Coronary artery (tissue), 2 donors: ENCODE measurements around the gene CFAP92.

Experiments used
- DNase-seq: peaks from one replicate; pipeline ENCODE4 v3.0.0-alpha.2; 2017; ENCODE audit warnings: low spot score
- H3K27ac ChIP-seq, 2 donors: fragments of 200-600 bp; sonication (generic); one replicate each; pipeline ENCODE4 v1.5.1; 2016 to 2019
- H3K4me3 ChIP-seq: fragments of 200-600 bp; sonication (generic); 2 replicates; pipeline ENCODE4 v1.5.1; 2016; ENCODE audit warnings: mild to moderate bottlenecking, moderate library complexity
- TF ChIP-seq, protein P1 (sequence below): fragments of 200-600 bp; sonication (generic); IDR thresholded peaks from one replicate; pipeline ENCODE4 v1.5.1; 2019; ENCODE audit warnings: antibody characterized with exemption

The CFAP92 gene

GRCh38 chr3:128995737-128996136 lies 1.9 kb upstream of the CFAP92 start:
- TF ChIP-seq, protein P1, sequence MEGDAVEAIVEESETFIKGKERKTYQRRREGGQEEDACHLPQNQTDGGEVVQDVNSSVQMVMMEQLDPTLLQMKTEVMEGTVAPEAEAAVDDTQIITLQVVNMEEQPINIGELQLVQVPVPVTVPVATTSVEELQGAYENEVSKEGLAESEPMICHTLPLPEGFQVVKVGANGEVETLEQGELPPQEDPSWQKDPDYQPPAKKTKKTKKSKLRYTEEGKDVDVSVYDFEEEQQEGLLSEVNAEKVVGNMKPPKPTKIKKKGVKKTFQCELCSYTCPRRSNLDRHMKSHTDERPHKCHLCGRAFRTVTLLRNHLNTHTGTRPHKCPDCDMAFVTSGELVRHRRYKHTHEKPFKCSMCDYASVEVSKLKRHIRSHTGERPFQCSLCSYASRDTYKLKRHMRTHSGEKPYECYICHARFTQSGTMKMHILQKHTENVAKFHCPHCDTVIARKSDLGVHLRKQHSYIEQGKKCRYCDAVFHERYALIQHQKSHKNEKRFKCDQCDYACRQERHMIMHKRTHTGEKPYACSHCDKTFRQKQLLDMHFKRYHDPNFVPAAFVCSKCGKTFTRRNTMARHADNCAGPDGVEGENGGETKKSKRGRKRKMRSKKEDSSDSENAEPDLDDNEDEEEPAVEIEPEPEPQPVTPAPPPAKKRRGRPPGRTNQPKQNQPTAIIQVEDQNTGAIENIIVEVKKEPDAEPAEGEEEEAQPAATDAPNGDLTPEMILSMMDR: no peak
- H3K27ac ChIP-seq: no peak overlapping the region
- no peak overlapping the region for H3K4me3 ChIP-seq
- DNase-seq: no peak

DNA sequence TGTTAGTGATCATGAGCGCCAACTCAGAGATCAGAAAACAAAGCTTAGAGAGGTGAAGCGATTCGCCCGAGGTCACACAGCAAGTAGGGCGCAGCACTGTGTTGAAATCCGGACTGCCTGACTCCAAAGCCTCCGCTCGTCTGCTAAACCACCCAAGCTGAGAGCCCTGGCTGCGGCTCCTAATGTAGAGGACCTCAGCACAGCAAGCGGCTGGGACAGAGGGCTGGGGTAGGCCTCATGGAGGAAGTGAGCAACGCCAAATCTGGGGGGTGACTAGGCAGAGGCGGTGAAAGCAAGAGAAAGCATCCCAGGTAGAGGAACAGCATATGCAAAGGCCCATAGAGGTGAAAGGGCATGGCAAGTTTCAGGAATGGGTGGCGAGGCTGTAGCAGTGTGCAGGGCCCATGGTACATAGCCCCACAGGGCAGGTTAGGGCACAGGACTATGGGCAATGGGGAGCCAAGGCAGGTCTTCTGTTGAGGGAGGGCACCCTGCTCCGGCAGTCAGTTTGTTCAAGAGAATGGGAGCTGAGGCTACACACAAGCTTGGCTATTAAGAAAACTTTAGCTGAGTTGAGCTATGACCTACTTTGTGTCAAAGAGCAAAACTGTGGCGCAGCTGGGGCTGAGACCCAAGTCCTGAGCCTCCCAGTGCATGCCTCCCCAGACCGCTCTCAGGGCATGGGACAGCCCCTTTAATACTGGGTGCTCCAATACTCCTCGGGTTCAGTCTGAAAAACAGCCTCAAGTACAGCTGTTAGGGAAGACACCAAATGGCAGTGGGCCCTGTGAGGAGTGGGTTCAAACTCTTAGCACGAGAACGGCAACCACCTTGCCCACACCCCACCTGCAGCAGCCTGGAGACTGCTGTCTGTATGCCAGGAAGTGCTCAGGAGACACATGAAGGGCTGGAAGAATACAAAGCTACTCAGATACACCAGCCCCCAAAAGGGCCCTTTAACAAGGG lies 988 bp upstream of the CFAP92 start:
- TF ChIP-seq, protein P1: no peak
- peak overlapping the region; percentile 71 for H3K4me3 ChIP-seq
- no peak for DNase-seq
- H3K27ac ChIP-seq: no peak overlapping the region

DNA sequence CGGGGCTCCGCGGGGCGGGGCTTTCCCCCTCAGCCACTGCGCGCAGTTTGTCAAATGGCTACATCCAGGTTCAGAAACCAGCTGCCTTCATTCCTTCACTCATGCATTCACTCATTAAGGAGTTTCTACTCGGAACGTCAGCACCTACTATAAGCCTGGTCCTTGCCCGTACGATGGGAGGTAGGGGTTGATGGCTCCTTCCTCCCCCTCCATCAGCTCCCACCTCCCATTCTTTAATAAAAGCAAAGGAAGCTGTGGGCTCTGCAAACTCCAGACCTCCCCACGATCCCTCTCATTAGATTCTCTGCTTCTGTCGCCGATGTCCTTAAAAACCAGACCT lies 267 bp upstream of the CFAP92 start:
- DNase-seq: no peak
- TF ChIP-seq, protein P1: no peak
- H3K4me3 ChIP-seq: peak overlapping the region; percentile 71
- no peak overlapping the region for H3K27ac ChIP-seq

- peak overlapping the region; percentile 71 for H3K4me3 ChIP-seq
- TF ChIP-seq, protein P1: no peak
- no peak overlapping the region for H3K27ac ChIP-seq
- no peak for DNase-seq
These were observed 883 bp downstream of the CFAP92 start for GRCh38 chr3:128992926-128993460.

DNA sequence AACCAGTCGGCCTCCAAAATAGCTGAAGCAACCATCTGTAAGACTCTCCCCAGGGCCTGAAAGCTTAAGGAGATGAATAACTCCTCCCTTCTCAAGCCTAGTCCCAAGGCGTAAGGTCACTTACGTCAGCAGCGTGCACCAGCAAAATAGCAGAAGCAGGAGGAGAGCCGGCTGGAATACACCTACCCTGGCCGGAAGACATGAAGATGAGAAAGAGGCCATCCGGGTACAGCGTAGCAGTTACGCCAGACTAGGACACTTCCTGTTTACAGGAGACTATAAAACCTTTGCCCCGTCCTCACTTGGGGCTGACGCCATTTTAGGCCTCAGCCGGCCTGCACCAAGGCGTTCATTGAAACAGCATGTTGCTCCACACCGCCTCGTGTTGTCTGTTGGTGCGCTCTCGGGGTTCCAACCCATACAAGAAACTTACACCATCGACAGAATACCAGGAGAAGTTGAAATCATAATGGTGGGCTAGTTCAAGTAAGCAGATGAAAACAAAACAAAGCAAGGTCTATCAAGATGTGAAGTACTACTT lies 2.5 kb downstream of the CFAP92 start:
- TF ChIP-seq, protein P1: no peak
- no peak for DNase-seq
- Histone ChIP-seq H3K27ac (no peak overlapping the region), H3K4me3 (no peak overlapping the region)

- DNase-seq: no peak
- TF ChIP-seq, protein P1: no peak
- Histone ChIP-seq H3K4me3 (no peak overlapping the region), H3K27ac (no peak overlapping the region)
These were observed 5.6 kb downstream of the CFAP92 start for GRCh38 chr3:128988286-128988685.
